Renal pelvis (tissue), 4 donors: ENCODE results near the gene TPP2. TPM values are rescaled to one million over a fixed set of nuclear protein-coding genes. Genes with fewer than 3 reads are reported as not detected.

Experiments used
- DNase-seq: peaks from one replicate; pipeline ENCODE4 v3.0.0-alpha.2; 2013
- polyA plus RNA-seq, 3 donors: library from polyadenylated mRNA; unstranded; fragments of 120-200 nt; gene quantifications; one replicate each; pipeline ENCODE4 v1.2.1, GENCODE V29; 2013; ENCODE audit not compliant: insufficient read length in 3 of 3

Gene TPP2
- polyA plus RNA-seq, 3 donors: 53.2 to 61.5 (median 59.3) TPM

- DNase-seq: peak; percentile 75
Observed at GRCh38 chr13:102591988-102592781, 4.6 kb upstream of the TPP2 start.

- no peak for DNase-seq
Observed at GRCh38 chr13:102593466-102593865, 3.3 kb upstream of the TPP2 start.

GRCh38 chr13:102597029-102597961 is 509 bp downstream of the TPP2 start:
- peak; percentile 10 for DNase-seq

- no peak for DNase-seq
Observed at GRCh38 chr13:102598061-102598460, 1.3 kb downstream of the TPP2 start.

- DNase-seq: no peak
Observed at GRCh38 chr13:102599426-102600012, 2.7 kb downstream of the TPP2 start.

- DNase-seq: no peak
Observed at GRCh38 chr13:102606537-102607309, 9.9 kb downstream of the TPP2 start.

- DNase-seq: no peak
Observed at GRCh38 chr13:102608974-102609373, 12.2 kb downstream of the TPP2 start.

- DNase-seq: no peak
Observed at GRCh38 chr13:102609696-102610095, 12.9 kb downstream of the TPP2 start.

- DNase-seq: no peak
Observed at GRCh38 chr13:102610296-102610895, 13.6 kb downstream of the TPP2 start.

- no peak for DNase-seq
Observed at GRCh38 chr13:102617697-102618350, 21.0 kb downstream of the TPP2 start.

GRCh38 chr13:102620516-102620915 is 23.7 kb downstream of the TPP2 start:
- DNase-seq: no peak

GRCh38 chr13:102626928-102627327 is 30.1 kb downstream of the TPP2 start:
- no peak for DNase-seq

- no peak for DNase-seq
Observed at GRCh38 chr13:102628559-102628958, 31.8 kb downstream of the TPP2 start.

GRCh38 chr13:102631198-102631597 is 34.4 kb downstream of the TPP2 start:
- DNase-seq: no peak

GRCh38 chr13:102638741-102639140 is 42.0 kb downstream of the TPP2 start:
- DNase-seq: no peak

- DNase-seq: no peak
Observed at GRCh38 chr13:102642029-102642428, 45.2 kb downstream of the TPP2 start.

GRCh38 chr13:102642475-102642874 is 45.7 kb downstream of the TPP2 start:
- peak; percentile 41 for DNase-seq

GRCh38 chr13:102643656-102644055 is 46.9 kb downstream of the TPP2 start:
- DNase-seq: no peak

- DNase-seq: no peak
Observed at GRCh38 chr13:102645701-102646100, 48.9 kb downstream of the TPP2 start.

- no peak for DNase-seq
Observed at GRCh38 chr13:102648046-102648445, 51.3 kb downstream of the TPP2 start.

GRCh38 chr13:102650444-102650843 is 53.7 kb downstream of the TPP2 start:
- DNase-seq: no peak
